T-helper 1 cell treated with Interleukin-12 subunit alpha and Interleukin-12 subunit beta and Interleukin-4 antibody, amounts not matched to agents 30 μg/mL and 1 μg/mL, for 36 hours (primary cell): ENCODE measurements around the gene UTS2R.
A peak's percentile ranks its signal among the peaks of the same experiment; 100 is the strongest.
"Not testable (repeated sequence)": the region's sequence is repeated elsewhere in the genome, so short reads cannot be mapped to it uniquely, and the experiment has no call there.

Experiments used
- H3K27ac Mint-ChIP-seq: one replicate; pipeline ENCODE4 v1.8.0; 2021; ENCODE audit warnings: mild to moderate bottlenecking, mixed read lengths
- H3K27me3 Mint-ChIP-seq: one replicate; pipeline ENCODE4 v1.8.0; 2021; ENCODE audit warnings: low read depth, mixed read lengths
- H3K36me3 Mint-ChIP-seq: one replicate; pipeline ENCODE4 v1.8.0; 2021; ENCODE audit warnings: low read depth, mixed read lengths
- H3K4me1 Mint-ChIP-seq: one replicate; pipeline ENCODE4 v1.8.0; 2021; ENCODE audit warnings: low read depth, mixed read lengths
- H3K4me3 Mint-ChIP-seq: one replicate; pipeline ENCODE4 v1.8.0; 2021; ENCODE audit warnings: mild to moderate bottlenecking, moderate library complexity, mixed read lengths
- H3K9me3 Mint-ChIP-seq: one replicate; pipeline ENCODE4 v1.8.0; 2021; ENCODE audit warnings: mixed read lengths

The UTS2R gene

GRCh38 chr17:82410014-82410716, 38.6 kb downstream of the UTS2R start:
- H3K36me3 Mint-ChIP-seq: peaks cover 11% of the 10 kb centered on the region
- peaks cover 9% of the 10 kb centered on the region for H3K4me1 Mint-ChIP-seq
- H3K4me3 Mint-ChIP-seq: no peak overlapping the region
- no peaks in the 10 kb centered on the region for H3K27me3 Mint-ChIP-seq
- H3K27ac Mint-ChIP-seq: no peak overlapping the region
- H3K9me3 Mint-ChIP-seq: no peaks in the 10 kb centered on the region

DNA sequence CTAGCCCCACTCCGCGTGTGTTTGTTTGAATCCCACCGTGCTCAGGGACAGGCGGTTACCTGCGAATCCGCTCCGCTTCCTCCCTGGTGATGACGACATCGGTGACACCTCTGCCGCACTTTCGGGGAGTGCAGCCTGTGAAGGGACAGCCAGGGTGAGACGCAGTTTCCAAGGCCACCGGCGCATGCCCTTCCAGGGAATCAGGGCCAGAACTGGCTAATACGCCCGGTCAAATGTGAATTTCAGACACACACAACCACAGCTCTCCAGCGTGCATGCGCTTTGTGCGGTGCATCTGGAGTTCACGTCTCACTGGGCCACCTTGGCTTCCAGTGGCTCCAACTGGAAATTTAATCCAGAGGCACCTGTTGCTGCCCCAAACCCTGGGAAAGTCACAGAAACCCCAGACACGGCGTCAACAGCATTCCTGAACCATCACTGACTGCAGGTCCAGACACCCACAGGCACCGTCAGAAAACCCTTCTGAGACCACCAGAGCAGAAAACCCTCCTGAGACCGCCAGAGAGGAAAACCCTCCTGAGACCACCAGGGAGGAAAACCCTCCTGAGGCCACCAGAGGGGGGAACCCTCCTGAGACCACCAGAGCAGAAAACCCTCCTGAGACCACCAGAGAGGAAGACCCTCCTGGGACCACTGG, 40.0 kb downstream of the UTS2R start:
- no peak overlapping the region for H3K4me3 Mint-ChIP-seq
- peaks cover 9% of the 10 kb centered on the region for H3K36me3 Mint-ChIP-seq
- no peak overlapping the region for H3K27ac Mint-ChIP-seq
- no peaks in the 10 kb centered on the region for H3K27me3 Mint-ChIP-seq
- no peaks in the 10 kb centered on the region for H3K9me3 Mint-ChIP-seq
- H3K4me1 Mint-ChIP-seq: peaks cover 9% of the 10 kb centered on the region

DNA sequence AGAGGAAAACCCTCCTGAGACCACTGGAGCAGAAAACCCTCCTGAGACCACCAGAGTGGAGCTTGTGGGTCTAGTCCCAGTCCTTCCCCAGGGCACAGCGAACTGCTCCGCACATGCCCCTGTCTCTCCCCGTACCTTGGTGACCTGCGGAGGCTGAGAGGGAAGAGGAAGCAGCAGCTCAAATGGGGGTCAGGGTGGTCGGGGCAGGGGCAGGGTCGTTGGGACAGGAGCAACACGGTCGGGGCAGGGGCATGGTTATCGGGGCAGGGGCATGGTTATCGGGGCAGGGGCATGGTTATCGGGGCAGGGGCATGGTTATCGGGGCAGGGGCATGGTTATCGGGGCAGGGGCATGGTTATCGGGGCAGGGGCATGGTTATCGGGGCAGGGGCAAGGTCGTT, 40.5 kb downstream of the UTS2R start:
- not testable (repeated sequence) for H3K27ac Mint-ChIP-seq, H3K9me3 Mint-ChIP-seq, H3K36me3 Mint-ChIP-seq, H3K4me3 Mint-ChIP-seq, H3K27me3 Mint-ChIP-seq, H3K4me1 Mint-ChIP-seq

DNA sequence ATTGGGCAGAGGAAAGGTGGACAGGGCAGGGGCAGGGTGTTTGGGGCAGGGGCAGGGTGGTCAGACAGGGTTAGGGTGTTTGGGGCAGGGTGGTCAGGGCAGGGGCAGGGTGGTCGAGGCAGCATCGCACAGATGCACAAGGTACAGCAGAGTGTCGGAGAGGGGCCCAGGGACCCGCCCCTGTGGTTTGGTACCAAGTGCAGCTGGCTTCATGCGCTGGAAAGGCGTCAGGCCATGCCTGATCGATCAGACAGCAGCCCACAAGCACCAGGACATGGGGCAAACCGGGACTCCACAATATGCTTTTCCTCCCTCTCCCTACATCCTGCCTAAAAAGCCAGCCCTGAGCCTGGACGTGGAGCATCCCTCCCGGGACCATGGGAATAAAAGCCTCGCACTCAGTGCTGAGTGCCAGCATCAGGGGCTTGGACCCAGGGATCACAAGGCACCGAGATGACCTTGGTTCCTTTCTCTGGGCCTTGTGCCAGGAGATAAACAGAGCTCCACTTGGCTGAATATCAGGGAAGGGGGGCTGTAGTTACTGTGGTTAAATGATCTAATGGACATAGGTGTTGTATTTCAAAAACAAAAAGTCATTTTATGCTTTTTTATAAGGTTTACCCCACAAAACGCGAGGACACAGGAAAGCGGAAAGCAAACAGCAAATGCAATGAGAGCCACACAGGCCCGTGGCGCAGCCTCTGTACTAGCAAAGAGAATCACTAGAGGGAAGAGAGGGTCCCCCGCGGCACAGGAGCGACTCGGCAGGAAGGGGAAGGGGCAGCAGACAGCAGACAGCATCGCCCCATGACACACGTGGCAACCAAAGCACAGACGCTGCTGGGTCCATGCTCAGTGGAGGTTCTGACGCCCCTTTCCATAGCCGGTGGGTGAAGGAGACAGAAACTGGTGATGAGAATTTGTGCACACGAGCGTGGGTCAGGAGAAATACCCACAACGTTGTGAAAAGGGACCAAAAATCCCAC, 41.3 kb downstream of the UTS2R start:
- no peak overlapping the region for H3K27ac Mint-ChIP-seq
- no peaks in the 10 kb centered on the region for H3K9me3 Mint-ChIP-seq
- H3K4me1 Mint-ChIP-seq: peaks cover 10% of the 10 kb centered on the region
- no peak overlapping the region for H3K4me3 Mint-ChIP-seq
- no peaks in the 10 kb centered on the region for H3K27me3 Mint-ChIP-seq
- H3K36me3 Mint-ChIP-seq: peaks cover 9% of the 10 kb centered on the region

DNA sequence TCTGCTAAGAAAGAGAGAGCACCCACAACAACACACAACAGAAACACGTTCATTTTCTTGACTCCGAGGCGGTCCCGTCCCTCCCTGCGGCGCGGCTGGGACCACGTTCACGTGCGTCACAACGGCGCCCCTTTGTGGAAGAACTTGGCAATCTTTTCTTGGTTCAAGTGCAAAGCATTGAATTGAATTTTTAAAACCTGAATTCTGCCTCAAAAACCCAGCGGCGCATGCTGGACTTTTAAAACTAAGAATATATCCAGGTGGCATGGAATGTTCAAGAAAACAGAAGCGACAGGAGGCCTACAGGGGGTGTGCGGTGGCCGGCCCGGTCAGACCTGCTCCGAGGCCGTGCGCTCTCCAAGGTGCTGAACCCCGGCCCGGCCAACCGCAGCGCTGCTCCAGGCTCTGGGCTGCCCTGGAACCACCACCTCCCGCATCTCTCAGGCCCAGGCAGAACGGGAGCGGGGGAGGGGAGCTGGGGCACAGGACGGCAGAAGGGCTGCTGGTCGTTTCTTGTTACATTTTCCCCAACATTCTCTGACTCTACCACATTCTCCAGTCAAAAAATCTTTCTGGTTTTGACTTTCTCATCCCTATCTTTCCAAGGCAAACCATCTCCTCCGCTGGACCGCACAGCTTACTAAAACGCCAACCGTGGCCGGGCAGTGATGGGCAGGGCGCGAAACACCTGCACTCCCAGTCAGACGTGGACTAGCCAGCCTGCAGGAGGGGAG, 43.1 kb downstream of the UTS2R start:
- peak overlapping the region; percentile 14 for H3K4me3 Mint-ChIP-seq
- no peak overlapping the region for H3K27ac Mint-ChIP-seq
- H3K4me1 Mint-ChIP-seq: peaks cover 15% of the 10 kb centered on the region
- H3K36me3 Mint-ChIP-seq: peaks cover 4% of the 10 kb centered on the region
- H3K27me3 Mint-ChIP-seq: no peaks in the 10 kb centered on the region
- no peaks in the 10 kb centered on the region for H3K9me3 Mint-ChIP-seq

- peaks cover 10% of the 10 kb centered on the region for H3K36me3 Mint-ChIP-seq
- H3K4me3 Mint-ChIP-seq: no peak overlapping the region
- H3K9me3 Mint-ChIP-seq: no peaks in the 10 kb centered on the region
- no peaks in the 10 kb centered on the region for H3K27me3 Mint-ChIP-seq
- H3K4me1 Mint-ChIP-seq: peaks cover 21% of the 10 kb centered on the region
- no peak overlapping the region for H3K27ac Mint-ChIP-seq
Observed at GRCh38 chr17:82415336-82415735, 43.8 kb downstream of the UTS2R start.

GRCh38 chr17:82415786-82416185, 44.2 kb downstream of the UTS2R start:
- peaks cover 11% of the 10 kb centered on the region for H3K36me3 Mint-ChIP-seq
- H3K4me3 Mint-ChIP-seq: no peak overlapping the region
- H3K27me3 Mint-ChIP-seq: no peaks in the 10 kb centered on the region

DNA sequence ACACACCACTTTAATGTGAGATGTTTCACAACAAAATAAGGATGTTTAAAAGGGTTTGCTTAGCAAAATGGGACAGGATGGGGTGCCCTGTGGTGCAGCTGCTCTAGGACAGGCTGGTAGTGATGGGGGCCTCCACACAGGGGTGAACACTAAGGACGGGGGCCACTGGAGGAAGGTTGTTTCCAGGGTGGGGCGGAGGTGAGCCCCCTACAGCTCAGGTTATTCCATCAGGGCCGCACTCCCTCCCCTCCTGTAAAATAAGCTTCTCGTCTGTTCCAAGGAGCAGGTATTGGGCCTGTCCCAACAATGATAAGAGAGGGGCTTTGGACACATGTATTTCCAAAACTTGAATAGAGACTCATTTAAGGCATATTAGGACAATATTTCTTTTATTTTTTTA, 44.7 kb downstream of the UTS2R start:
- Mint-ChIP-seq H3K27me3 (no peaks in the 10 kb centered on the region), H3K27ac (no peak overlapping the region), H3K36me3 (peaks cover 16% of the 10 kb centered on the region), H3K4me1 (peaks cover 25% of the 10 kb centered on the region), H3K4me3 (no peak overlapping the region), H3K9me3 (no peaks in the 10 kb centered on the region)

More at GRCh38 chr17:82415786-82416185, 44.2 kb downstream of the UTS2R start:
- Mint-ChIP-seq H3K9me3 (no peaks in the 10 kb centered on the region), H3K27ac (no peak overlapping the region), H3K4me1 (peaks cover 21% of the 10 kb centered on the region)

GRCh38 chr17:82416771-82417170, 45.2 kb downstream of the UTS2R start:
- peaks cover 25% of the 10 kb centered on the region for H3K4me1 Mint-ChIP-seq
- H3K27ac Mint-ChIP-seq: no peak overlapping the region
- no peaks in the 10 kb centered on the region for H3K9me3 Mint-ChIP-seq
- peaks cover 20% of the 10 kb centered on the region for H3K36me3 Mint-ChIP-seq
- H3K27me3 Mint-ChIP-seq: no peaks in the 10 kb centered on the region
- no peak overlapping the region for H3K4me3 Mint-ChIP-seq

- Mint-ChIP-seq H3K27ac (peak within 1 kb of the TSS; percentile 72), H3K27me3 (no peaks in the 10 kb centered on the region), H3K4me3 (peak within 1 kb of the TSS; percentile 76), H3K4me1 (peaks cover 25% of the 10 kb centered on the region), H3K9me3 (no peaks in the 10 kb centered on the region), H3K36me3 (peaks cover 33% of the 10 kb centered on the region)
Observed at GRCh38 chr17:82418001-82418986, 46.7 kb downstream of the UTS2R start, which contains the start of the genes HEXD and OGFOD3. Gene HEXD, plus strand, starts transcription at chr17:82418347. Its CDS starts 1,453 bp downstream, at chr17:82419800. Gene OGFOD3, minus strand, starts transcription at chr17:82418586. Its CDS starts 101 bp downstream, at chr17:82418485.

DNA sequence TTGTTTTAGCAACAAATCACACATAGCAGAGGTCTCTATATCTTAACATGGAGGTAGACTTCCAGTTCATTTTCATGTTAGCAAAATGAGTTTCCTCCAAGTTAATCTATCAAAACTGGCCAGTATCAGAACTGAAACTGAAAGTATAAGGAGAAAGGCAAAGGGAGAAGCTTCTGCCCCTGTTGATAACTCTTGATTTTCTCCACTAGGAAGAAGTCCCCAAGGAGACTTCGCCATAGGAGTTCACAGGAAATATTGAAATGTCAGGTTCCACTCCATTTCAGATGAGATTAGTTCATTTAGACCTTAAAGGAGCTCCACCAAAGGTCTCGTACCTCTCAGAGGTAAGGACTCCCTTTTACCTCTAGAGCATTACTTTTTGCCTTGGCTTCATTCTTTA, 48.0 kb downstream of the UTS2R start:
- peak overlapping the region; percentile 72 for H3K27ac Mint-ChIP-seq
- H3K36me3 Mint-ChIP-seq: peaks cover 30% of the 10 kb centered on the region
- no peaks in the 10 kb centered on the region for H3K9me3 Mint-ChIP-seq
- peaks cover 23% of the 10 kb centered on the region for H3K4me1 Mint-ChIP-seq
- H3K4me3 Mint-ChIP-seq: peak overlapping the region; percentile 76
- no peaks in the 10 kb centered on the region for H3K27me3 Mint-ChIP-seq

DNA sequence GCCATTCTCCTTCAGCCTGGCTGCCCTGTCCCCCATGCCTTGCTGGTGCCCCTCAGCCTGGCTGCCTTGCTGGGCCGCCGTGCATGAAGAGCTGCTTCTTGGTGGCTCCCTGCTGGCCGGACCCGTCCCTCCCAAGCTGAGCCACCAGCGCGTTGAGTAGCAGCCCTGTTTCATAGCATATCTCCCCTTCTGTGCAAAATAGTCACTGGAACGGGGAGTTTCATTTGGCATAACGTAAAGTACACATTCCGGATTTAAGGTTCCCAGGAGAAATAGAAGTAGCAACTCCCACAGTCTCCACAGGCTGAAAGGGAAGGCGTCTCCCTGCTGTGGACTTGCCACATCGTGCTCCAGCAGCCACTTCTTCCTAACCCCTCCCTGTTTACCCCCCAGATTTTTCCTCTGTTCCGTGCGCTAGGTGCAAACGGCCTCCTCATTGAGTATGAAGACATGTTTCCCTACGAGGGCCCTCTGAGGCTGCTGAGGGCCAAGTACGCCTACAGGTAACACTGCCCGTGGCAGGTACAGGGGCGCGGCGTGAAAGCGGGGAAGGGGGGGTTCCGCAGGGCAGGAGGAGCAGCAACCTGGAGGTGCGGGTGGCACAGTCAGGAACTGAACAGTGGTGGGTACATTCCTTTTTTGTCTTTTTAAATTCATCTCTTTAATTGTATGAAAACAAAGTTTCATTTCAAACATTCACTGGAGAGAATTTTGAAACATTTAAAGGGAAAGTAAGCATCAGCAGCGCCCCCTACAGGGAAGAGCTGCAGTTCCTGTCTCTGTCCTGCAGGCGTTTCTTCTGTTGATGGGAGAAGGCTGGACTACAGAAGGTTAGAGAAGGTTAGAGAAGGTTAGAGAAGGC, 52.7 kb downstream of the UTS2R start:
- Mint-ChIP-seq H3K4me3 (no peak overlapping the region), H3K4me1 (peaks cover 24% of the 10 kb centered on the region), H3K9me3 (no peaks in the 10 kb centered on the region), H3K27ac (peak overlapping the region; percentile 49), H3K36me3 (peaks cover 41% of the 10 kb centered on the region), H3K27me3 (no peaks in the 10 kb centered on the region)
